ENCODE data around the gene CGB3. TPM values are rescaled to one million over a fixed set of nuclear protein-coding genes. Genes with fewer than 3 reads are reported as not detected.
A peak's percentile ranks its signal among the peaks of the same experiment; 100 is the strongest.
"Not testable (repeated sequence)": the region's sequence is repeated elsewhere in the genome, so short reads cannot be mapped to it uniquely, and the experiment has no call there.

CGB3 gene
- total and polyA plus RNA-seq, 2 donors from 2014 or later, result not detected

DNA sequence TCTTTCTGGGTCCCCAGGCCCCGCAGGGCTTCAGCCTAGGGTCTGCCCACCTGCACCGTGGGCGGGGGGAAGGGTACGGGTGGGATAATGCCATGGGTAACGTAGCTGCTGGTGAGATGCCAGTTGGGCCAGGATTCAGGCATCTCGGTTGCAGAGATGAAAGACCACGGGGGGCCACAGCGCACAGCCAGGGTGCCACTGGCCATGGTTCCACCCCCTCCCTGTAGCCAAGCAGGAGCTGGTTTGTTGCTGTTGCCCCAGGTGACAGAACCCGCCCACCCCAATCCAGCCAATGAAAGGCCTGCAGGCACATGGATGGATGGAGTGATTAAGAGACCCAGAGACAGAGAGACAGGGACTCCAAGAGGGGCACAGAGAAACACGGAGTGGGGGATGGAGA is 34.4 kb upstream of the CGB3 start:
- peak in 3 of 5 donors; percentile 53 to 73 (median 63) for DNase-seq
- peaks cover 5% of the 10 kb centered on the region for H3K27me3 ChIP-seq (ENCODE audit: control insufficient read depth, insufficient read depth, low read length)
- H3K36me3 ChIP-seq (ENCODE audit: control insufficient read depth in 2 of 3, insufficient read depth in 3 of 3, low read length in 3 of 3), result no peaks in the 10 kb centered on the region
- H3K27ac ChIP-seq (ENCODE audit: low read depth in 2 of 2, low read length in 2 of 2), result no peak overlapping the region
- no peak for FAIRE-seq
- H3K9ac ChIP-seq (ENCODE audit: low read length in 3 of 3), result no peak overlapping the region
- peaks cover 0 to 4% (median 0%) of the 10 kb centered on the region in 3 donors for H3K4me1 ChIP-seq (ENCODE audit: control insufficient read depth in 2 of 3, insufficient read depth in 2 of 3, low read depth in 1 of 3, low read length in 3 of 3)
- H3K4me3 ChIP-seq (ENCODE audit: low read length in 3 of 3), result no peak overlapping the region
- intact Hi-C loops (cut with DNase I), result no loop called here
- TF ChIP-seq, protein P1, sequence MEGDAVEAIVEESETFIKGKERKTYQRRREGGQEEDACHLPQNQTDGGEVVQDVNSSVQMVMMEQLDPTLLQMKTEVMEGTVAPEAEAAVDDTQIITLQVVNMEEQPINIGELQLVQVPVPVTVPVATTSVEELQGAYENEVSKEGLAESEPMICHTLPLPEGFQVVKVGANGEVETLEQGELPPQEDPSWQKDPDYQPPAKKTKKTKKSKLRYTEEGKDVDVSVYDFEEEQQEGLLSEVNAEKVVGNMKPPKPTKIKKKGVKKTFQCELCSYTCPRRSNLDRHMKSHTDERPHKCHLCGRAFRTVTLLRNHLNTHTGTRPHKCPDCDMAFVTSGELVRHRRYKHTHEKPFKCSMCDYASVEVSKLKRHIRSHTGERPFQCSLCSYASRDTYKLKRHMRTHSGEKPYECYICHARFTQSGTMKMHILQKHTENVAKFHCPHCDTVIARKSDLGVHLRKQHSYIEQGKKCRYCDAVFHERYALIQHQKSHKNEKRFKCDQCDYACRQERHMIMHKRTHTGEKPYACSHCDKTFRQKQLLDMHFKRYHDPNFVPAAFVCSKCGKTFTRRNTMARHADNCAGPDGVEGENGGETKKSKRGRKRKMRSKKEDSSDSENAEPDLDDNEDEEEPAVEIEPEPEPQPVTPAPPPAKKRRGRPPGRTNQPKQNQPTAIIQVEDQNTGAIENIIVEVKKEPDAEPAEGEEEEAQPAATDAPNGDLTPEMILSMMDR (IDR thresholded peaks at IDR 0.05; ENCODE audit: borderline replicate concordance, extremely low read depth, insufficient read depth), result no peak
- no peaks in the 10 kb centered on the region for H3K9me3 ChIP-seq (ENCODE audit: control insufficient read depth in 2 of 3, insufficient read depth in 1 of 3, low read length in 3 of 3)

- Histone ChIP-seq H3K36me3 (ENCODE audit: control insufficient read depth in 2 of 3, insufficient read depth in 3 of 3, low read length in 3 of 3) (no peaks in the 10 kb centered on the region), H3K9ac (ENCODE audit: low read length in 3 of 3) (peak within 1 kb of the TSS in 2 of 3 donors; percentile 26 to 29), H3K4me3 (ENCODE audit: low read length in 3 of 3) (peak within 1 kb of the TSS; percentile 11 to 60 (median 53)), H3K27me3 (ENCODE audit: control insufficient read depth, insufficient read depth, low read length) (peaks cover 5% of the 10 kb centered on the region), H3K9me3 (ENCODE audit: control insufficient read depth in 2 of 3, insufficient read depth in 1 of 3, low read length in 3 of 3) (no peaks in the 10 kb centered on the region), H3K27ac (ENCODE audit: low read depth in 2 of 2, low read length in 2 of 2) (no peak within 1 kb of the TSS), H3K4me1 (ENCODE audit: control insufficient read depth in 2 of 3, insufficient read depth in 2 of 3, low read depth in 1 of 3, low read length in 3 of 3) (peaks cover 0 to 4% (median 0%) of the 10 kb centered on the region in 3 donors)
- TF ChIP-seq, protein P1 (IDR thresholded peaks at IDR 0.05; ENCODE audit: borderline replicate concordance, extremely low read depth, insufficient read depth), result no peak
- DNase-seq, result peak; percentile 72 to 86 (median 84)
- no peak for FAIRE-seq
- intact Hi-C loops (cut with DNase I), result no loop called here
Measured at GRCh38 chr19:49057636-49058234, 33.6 kb upstream of the CGB3 start, which contains the start of gene CGB7. CGB7 (minus strand) TSS chr19:49057749; CDS start chr19:49055375, 2,374 bp downstream.

- H3K27ac ChIP-seq (ENCODE audit: low read depth in 2 of 2, low read length in 2 of 2); FAIRE-seq; H3K27me3 ChIP-seq (ENCODE audit: control insufficient read depth, insufficient read depth, low read length); H3K36me3 ChIP-seq (ENCODE audit: control insufficient read depth in 2 of 3, insufficient read depth in 3 of 3, low read length in 3 of 3); H3K9me3 ChIP-seq (ENCODE audit: control insufficient read depth in 2 of 3, insufficient read depth in 1 of 3, low read length in 3 of 3); H3K4me1 ChIP-seq (ENCODE audit: control insufficient read depth in 2 of 3, insufficient read depth in 2 of 3, low read depth in 1 of 3, low read length in 3 of 3); intact Hi-C loops (cut with DNase I): not testable (repeated sequence)
- Histone ChIP-seq H3K4me3 (ENCODE audit: low read length in 3 of 3) (peak overlapping the region; percentile 11 to 60 (median 53)), H3K9ac (ENCODE audit: low read length in 3 of 3) (peak overlapping the region in 2 of 3 donors; percentile 26 to 29)
- DNase-seq, result peak in 1 of 5 donors; percentile 52
Measured at GRCh38 chr19:49056902-49057596, 32.9 kb upstream of the CGB3 start.
